H1 (cell line): ENCODE data around the gene RBMS1. TPM values are rescaled to one million over a fixed set of nuclear protein-coding genes. Genes with fewer than 3 reads are reported as not detected.

Experiments
- CTCF ChIA-PET: fragments of 300-600 bp; sonication (Branson Sonifier 250); formaldehyde crosslinking; loops from one replicate; lab custom pipeline; 2021; ENCODE audit not compliant: partially characterized antibody; lab: Charles Lee
- POLR2A ChIA-PET: fragments of 300-600 bp; sonication (Branson Sonifier 250); formaldehyde crosslinking; loops from one replicate; lab custom pipeline; 2021; ENCODE audit warnings: inconsistent platforms; ENCODE audit not compliant: partially characterized antibody; lab: Charles Lee
- DNase-seq, 2 experiments: peaks; one replicate each; pipeline versions ENCODE4 v3.0.0 to v3.0.0-alpha.2; 2010 to 2022; ENCODE audit warnings: low spot score in 2 of 2, low read depth in 1 of 2, mixed read lengths in 1 of 2
- FAIRE-seq: peaks from 2 replicates; lab custom pipeline; 2011; peaks lifted over from hg19 to GRCh38; lab: Jason Lieb, UNC
- H2AFZ ChIP-seq: 2 replicates; pipeline ENCODE4 v1.8.1; 2012; ENCODE audit warnings: low read length, inconsistent platforms
- H2AK5ac ChIP-seq: 2 replicates; pipeline ENCODE4 v1.6.1; 2013; ENCODE audit warnings: low read depth, low read length
- H2BK120ac ChIP-seq: replicated peaks from 2 replicates; pipeline ENCODE3; 2013; ENCODE audit warnings: low read depth, low read length, inconsistent platforms
- H2BK12ac ChIP-seq: 2 replicates; pipeline ENCODE4 v1.6.1; 2013; ENCODE audit warnings: low read depth, low read length
- H2BK15ac ChIP-seq: 2 replicates; pipeline ENCODE4 v1.6.1; 2013; ENCODE audit warnings: low read length
- H2BK20ac ChIP-seq: 2 replicates; pipeline ENCODE4 v1.6.1; 2013; ENCODE audit warnings: low read length
- H2BK5ac ChIP-seq: 2 replicates; pipeline ENCODE4 v1.6.1; 2013; ENCODE audit warnings: low read depth, low read length
- H3K14ac ChIP-seq: 2 replicates; pipeline ENCODE4 v1.6.1; 2013; ENCODE audit warnings: inconsistent platforms; ENCODE audit not compliant: insufficient read length
- H3K18ac ChIP-seq: 2 replicates; pipeline ENCODE4 v1.6.1; 2013; ENCODE audit warnings: low read length; ENCODE audit errors: extremely low read depth
- H3K23ac ChIP-seq: 2 replicates; pipeline ENCODE4 v1.6.1; 2013; ENCODE audit warnings: inconsistent platforms; ENCODE audit not compliant: insufficient read length
- H3K23me2 ChIP-seq: 2 replicates; pipeline ENCODE4 v1.6.1; 2013; ENCODE audit warnings: low read depth, low read length
- H3K27ac ChIP-seq: 2 replicates; pipeline ENCODE4 v1.6.1; 2011; ENCODE audit warnings: low read depth, low read length, inconsistent platforms
- H3K27me3 ChIP-seq, 4 experiments: replicated peaks in 1 of 4; 1 replicate in 1 of 4; 2 replicates in 3 of 4; pipeline versions ENCODE4 v1.6.1 to v1.8.1; 2011 to 2013; ENCODE audit warnings: low read length in 3 of 4, mild to moderate bottlenecking in 3 of 4, inconsistent platforms in 2 of 4, mixed read lengths in 2 of 4, moderate library complexity in 1 of 4; ENCODE audit not compliant: control insufficient read depth in 3 of 4, insufficient read depth in 3 of 4; ENCODE audit errors: extremely low read depth in 1 of 4
- H3K36me3 ChIP-seq, 4 experiments: 2 replicates each; pipeline versions ENCODE4 v1.6.1 to v1.8.1; 2011 to 2013; ENCODE audit warnings: mild to moderate bottlenecking in 4 of 4, low read length in 3 of 4, moderate library complexity in 2 of 4, control low read depth in 1 of 4, inconsistent platforms in 1 of 4; ENCODE audit not compliant: insufficient read depth in 4 of 4, control insufficient read depth in 2 of 4
- H3K4ac ChIP-seq: replicated peaks from 2 replicates; pipeline ENCODE3; 2013; ENCODE audit warnings: low read length, low read depth, mixed read lengths, inconsistent platforms; ENCODE audit not compliant: insufficient read length
- H3K4me1 ChIP-seq, 4 experiments: replicated peaks in 1 of 4; 1 replicate in 1 of 4; 2 replicates in 3 of 4; pipeline versions ENCODE4 v1.6.1 to v1.8.1; 2011 to 2013; ENCODE audit warnings: low read length in 3 of 4, inconsistent platforms in 2 of 4, mixed read lengths in 1 of 4; ENCODE audit not compliant: insufficient read depth in 4 of 4, control insufficient read depth in 3 of 4
- H3K4me2 ChIP-seq, 2 experiments: 2 replicates each; pipeline versions ENCODE4 v1.6.1 to v1.8.1; 2011 to 2013; ENCODE audit warnings: low read depth in 2 of 2, low read length in 2 of 2, control low read depth in 1 of 2, inconsistent platforms in 1 of 2, mild to moderate bottlenecking in 1 of 2; ENCODE audit not compliant: insufficient read depth in 1 of 2
- H3K4me3 ChIP-seq, 4 experiments: fragments of 200-600, 300-600 bp in 1 of 4; sonication (generic), shearing (Covaris generic), sonication (Bioruptor Twin) in 1 of 4; 2 replicates each; pipeline versions ENCODE4 v1.5.1 to v1.8.1; 2011 to 2016; ENCODE audit warnings: low read length in 4 of 4, low read depth in 3 of 4, control low read depth in 2 of 4, inconsistent platforms in 2 of 4, mild to moderate bottlenecking in 2 of 4, mixed read lengths in 1 of 4, moderate library complexity in 1 of 4; ENCODE audit not compliant: insufficient read depth in 2 of 4; ENCODE audit errors: extremely low read depth in 1 of 4
- H3K56ac ChIP-seq: replicated peaks from 2 replicates; pipeline ENCODE3; 2013; ENCODE audit warnings: low read depth, mild to moderate bottlenecking, mixed read lengths, low read length, inconsistent platforms; ENCODE audit not compliant: insufficient read length
- H3K79me1 ChIP-seq: 2 replicates; pipeline ENCODE4 v1.6.1; 2013; ENCODE audit warnings: low read depth, low read length, control low read depth
- H3K79me2 ChIP-seq, 2 experiments: 2 replicates each; pipeline versions ENCODE4 v1.6.1 to v1.8.1; 2012 to 2013; ENCODE audit warnings: low read length in 2 of 2, mild to moderate bottlenecking in 2 of 2, inconsistent platforms in 1 of 2; ENCODE audit not compliant: insufficient read depth in 2 of 2, control insufficient read depth in 1 of 2
- H3K9ac ChIP-seq, 4 experiments: replicated peaks in 1 of 4; 1 replicate in 1 of 4; 2 replicates in 3 of 4; pipeline versions ENCODE4 v1.6.1 to v1.8.1; 2011 to 2013; ENCODE audit warnings: low read depth in 3 of 4, low read length in 3 of 4, control low read depth in 2 of 4, mild to moderate bottlenecking in 2 of 4, moderate library complexity in 2 of 4, inconsistent platforms in 1 of 4; ENCODE audit errors: extremely low read depth in 1 of 4
- H3K9me3 ChIP-seq, 2 experiments: 2 replicates each; pipeline versions ENCODE4 v1.6.1 to v1.8.1; 2012 to 2013; ENCODE audit warnings: mild to moderate bottlenecking in 2 of 2, moderate library complexity in 2 of 2, control low read depth in 1 of 2, inconsistent platforms in 1 of 2, low read depth in 1 of 2, low read length in 1 of 2, mixed read lengths in 1 of 2; ENCODE audit not compliant: insufficient read depth in 2 of 2
- H4K20me1 ChIP-seq, 2 experiments: replicated peaks in 1 of 2; 2 replicates each; pipeline versions ENCODE3 to v1.8.1; 2011 to 2013; ENCODE audit warnings: inconsistent platforms in 2 of 2, low read length in 2 of 2, mild to moderate bottlenecking in 1 of 2; ENCODE audit not compliant: insufficient read depth in 2 of 2, control insufficient read depth in 1 of 2
- H4K5ac ChIP-seq: 2 replicates; pipeline ENCODE4 v1.6.1; 2013; ENCODE audit warnings: low read length, low read depth, mixed read lengths, inconsistent platforms; ENCODE audit not compliant: insufficient read length
- H4K8ac ChIP-seq: 2 replicates; pipeline ENCODE4 v1.8.0; 2013; ENCODE audit warnings: mild to moderate bottlenecking, moderate library complexity, low read length, inconsistent platforms; ENCODE audit not compliant: insufficient read depth; ENCODE audit errors: extremely low read depth
- H4K91ac ChIP-seq: replicated peaks from 2 replicates; pipeline ENCODE3; 2013; ENCODE audit warnings: low read length, mixed read lengths, inconsistent platforms; ENCODE audit not compliant: insufficient read length
- BACH1 ChIP-seq: IDR thresholded peaks from 2 replicates; pipeline ENCODE4 v1.6.1; 2012; ENCODE audit warnings: low read length, improper control_type of control experiment
- BCL11A ChIP-seq, 2 experiments: IDR thresholded peaks; one replicate each; pipeline ENCODE4 v1.6.1; 2011; ENCODE audit warnings: low read depth in 2 of 2, low read length in 2 of 2, mild to moderate bottlenecking in 2 of 2
- CBX5 ChIP-seq: fragments of 300-800, 300-1000 bp; sonication (generic); IDR thresholded peaks from 2 replicates; pipeline ENCODE4 v1.7.1; 2016; ENCODE audit warnings: antibody characterized with exemption, low read length, low read depth
- CHD2 ChIP-seq: IDR thresholded peaks from 2 replicates; pipeline ENCODE4 v1.6.1; 2012; ENCODE audit warnings: low read length, improper control_type of control experiment
- EZH2 ChIP-seq: fragments of 200-600 bp; sonication (generic); IDR thresholded peaks from 2 replicates; pipeline ENCODE4 v1.7.1; 2012; ENCODE audit warnings: low read depth, mild to moderate bottlenecking, moderate library complexity, low read length, inconsistent platforms; ENCODE audit not compliant: severe bottlenecking
- GTF2F1 ChIP-seq: IDR thresholded peaks from 2 replicates; pipeline ENCODE4 v1.6.1; 2012; ENCODE audit warnings: low read depth, low read length, improper control_type of control experiment, borderline replicate concordance
- RNF2 ChIP-seq: fragments of 200-900, 300-1000 bp; sonication (generic); IDR thresholded peaks from 2 replicates; pipeline ENCODE4 v1.7.1; 2016; ENCODE audit warnings: borderline replicate concordance, low read depth, mild to moderate bottlenecking, antibody characterized with exemption, low read length; ENCODE audit not compliant: poor library complexity, severe bottlenecking; ENCODE audit errors: missing control alignments
- SAP30 ChIP-seq: fragments of 300-600 bp; sonication (generic); IDR thresholded peaks from 2 replicates; pipeline ENCODE4 v1.7.1; 2012; ENCODE audit warnings: low read length, moderate library complexity, mild to moderate bottlenecking, inconsistent platforms; ENCODE audit not compliant: insufficient read depth, insufficient replicate concordance
- TAF7 ChIP-seq: optimal IDR thresholded peaks from 2 replicates; pipeline ENCODE3; 2011; ENCODE audit warnings: low read depth, mild to moderate bottlenecking, inconsistent platforms, low read length, moderate library complexity, borderline replicate concordance
- TBP ChIP-seq: IDR thresholded peaks from 2 replicates; pipeline ENCODE4 v1.6.1; 2011; ENCODE audit warnings: low read depth, low read length, improper control_type of control experiment
- WGBS, 2 experiments: shearing (Covaris generic) in 1 of 2; methylation state at CpG; one replicate each; pipeline versions ENCODE4 v1.1.6 to v1.1.7; 2013 to 2015; ENCODE audit warnings: low lambda C conversion rate in 2 of 2, mixed read lengths in 2 of 2, inconsistent platforms in 1 of 2, low coverage in 1 of 2, missing lambda C conversion rate in 1 of 2; ENCODE audit not compliant: insufficient replicate concordance in 2 of 2, insufficient coverage in 1 of 2, insufficient read length in 1 of 2; ENCODE audit errors: extremely low coverage in 1 of 2, missing lambda C conversion rate in 1 of 2; 5-methylcytosine and 5-hydroxymethylcytosine counted together
- polyA plus RNA-seq, 7 experiments: library from polyadenylated mRNA; depleted of rRNA in 3 of 7; stranded (reverse) in 5 of 7; unstranded in 2 of 7; fragments of >200 nt in 5 of 7; fragments of 200-250 nt in 2 of 7; gene quantifications; 1 replicate in 5 of 7; 2 replicates in 1 of 7; 4 replicates in 1 of 7; pipeline versions ENCODE4 v1.2.1 to v1.2.3, GENCODE V29; 2011 to 2013; ENCODE audit warnings: missing spikeins in 2 of 7, mixed read lengths in 2 of 7
- total RNA-seq: library from RNA; stranded (reverse); fragmentation: NEBNext Ultra II Directional; extraction: Animal tissue kit (Norgen Biotek cat#: 25700); gene quantifications from 2 replicates; pipeline ENCODE4 v1.2.1, GENCODE V29; 2021

RBMS1 gene
- total and polyA plus RNA-seq, 2 of the 8 experiments (the other 6 are each of a cell fraction or from before 2014, with no cell fraction given) = 53.7 to 60.0 TPM

DNA sequence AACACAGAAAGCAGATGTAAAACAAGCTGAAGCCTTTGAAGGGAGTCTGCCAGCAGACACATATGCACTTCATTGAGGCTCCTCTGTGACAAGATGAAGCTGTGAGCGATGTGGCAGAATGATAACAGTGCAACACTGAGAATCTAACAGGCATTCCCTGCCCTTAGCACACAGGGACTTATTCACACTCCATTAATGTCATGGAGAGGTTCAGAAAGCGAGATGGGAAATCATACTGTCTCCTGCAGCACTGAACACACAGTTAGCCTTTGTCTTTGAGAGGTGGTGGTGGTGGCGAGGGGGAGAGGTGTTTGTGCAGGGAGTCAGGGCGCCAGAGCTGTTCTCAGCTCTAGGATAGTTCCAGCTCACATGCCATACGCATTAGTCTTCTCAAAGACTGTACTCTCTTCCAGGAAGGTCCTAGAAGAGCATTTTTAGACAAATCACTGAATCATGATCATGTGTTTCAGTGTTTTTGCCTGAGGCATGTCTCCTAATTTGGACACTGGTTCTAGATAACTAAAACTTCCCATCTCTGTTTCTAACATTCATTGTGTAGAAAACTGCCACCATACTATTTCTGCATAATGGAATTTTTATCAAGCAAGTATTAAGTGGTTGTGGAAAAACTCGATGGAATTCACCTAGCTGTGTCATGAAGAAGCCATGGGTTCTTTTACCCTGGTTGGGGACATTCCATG is 200.1 kb downstream of the RBMS1 start:
- no peak for FAIRE-seq
- no peak overlapping the region for H2BK15ac ChIP-seq
- H3K56ac ChIP-seq = no peak overlapping the region
- peaks cover 0 to 3% (median 0%) of the 10 kb centered on the region in 4 experiments; a peak in 1 of 7 replicates for H3K4me1 ChIP-seq
- H4K5ac ChIP-seq = no peak overlapping the region
- H4K20me1 ChIP-seq = no peaks in the 10 kb centered on the region
- H3K4ac ChIP-seq = no peak overlapping the region
- POLR2A ChIA-PET = interaction anchor here (0.8 kb wide), 1 partner anchor 9 kb away, joined by 3 read pairs; no protein-coding TSS in a partner anchor
- H2AK5ac ChIP-seq = no peak overlapping the region
- no peaks in the 10 kb centered on the region for H3K23me2 ChIP-seq
- H3K9me3 ChIP-seq = no peaks in the 10 kb centered on the region
- CTCF ChIA-PET = interaction anchor here (1.1 to 2.8 kb wide), 3 partner anchors 10 to 692 kb away, joined by 4 to 11 read pairs (median 5); no protein-coding TSS in a partner anchor
- H4K8ac ChIP-seq = no peak overlapping the region
- WGBS, 2 experiments = 92% methylated on average over 6 of the region's 6 CpGs; no CpG with 5 or more reads in 1 of the 2 experiments
- H3K36me3 ChIP-seq = peaks cover 0 to 8% (median 7%) of the 10 kb centered on the region in 4 experiments; a peak in 3 of 8 replicates
- H2AFZ ChIP-seq = no peak overlapping the region
- H3K4me2 ChIP-seq = no peak overlapping the region
- H2BK5ac ChIP-seq = no peak overlapping the region
- no peak overlapping the region for H3K14ac ChIP-seq
- no peak overlapping the region for H3K18ac ChIP-seq
- no peaks in the 10 kb centered on the region for H3K27me3 ChIP-seq
- no peak overlapping the region for H3K27ac ChIP-seq
- no peak for DNase-seq
- no peaks in the 10 kb centered on the region for H3K79me1 ChIP-seq
- no peak overlapping the region for H2BK20ac ChIP-seq
- no peak overlapping the region for H2BK120ac ChIP-seq
- no peak overlapping the region for H3K23ac ChIP-seq
- TF ChIP-seq CHD2 (no peak), EZH2 (no peak), CBX5 (no peak), SAP30 (no peak), BACH1 (no peak), TAF7 (no peak), GTF2F1 (no peak), TBP (no peak), RNF2 (no peak), BCL11A (IDR thresholded peaks at IDR 0.05; ENCODE audit: low read depth in 2 of 2, low read length in 2 of 2) (no peak)
- H3K4me3 ChIP-seq = no peak overlapping the region
- H2BK12ac ChIP-seq = no peak overlapping the region
- no peak overlapping the region for H3K9ac ChIP-seq
- no peak overlapping the region for H4K91ac ChIP-seq
- H3K79me2 ChIP-seq = no peaks in the 10 kb centered on the region
